GM12874 (cell line): ENCODE data around the gene UAP1L1.
A peak's percentile ranks its signal among the peaks of the same experiment; 100 is the strongest.

ENCODE experiments used
- CTCF ChIP-seq: IDR thresholded peaks from 2 replicates; pipeline ENCODE4 v1.5.1; 2011; ENCODE audit warnings: low read depth, mild to moderate bottlenecking, control low read depth, low read length, moderate library complexity; ENCODE audit not compliant: insufficient read depth

The UAP1L1 gene

GRCh38 chr9:137065336-137065967 lies 11.9 kb upstream of the UAP1L1 start:
- TF ChIP-seq CTCF: no peak

GRCh38 chr9:137066096-137066861 lies 11.0 kb upstream of the UAP1L1 start:
- TF ChIP-seq CTCF: no peak

DNA sequence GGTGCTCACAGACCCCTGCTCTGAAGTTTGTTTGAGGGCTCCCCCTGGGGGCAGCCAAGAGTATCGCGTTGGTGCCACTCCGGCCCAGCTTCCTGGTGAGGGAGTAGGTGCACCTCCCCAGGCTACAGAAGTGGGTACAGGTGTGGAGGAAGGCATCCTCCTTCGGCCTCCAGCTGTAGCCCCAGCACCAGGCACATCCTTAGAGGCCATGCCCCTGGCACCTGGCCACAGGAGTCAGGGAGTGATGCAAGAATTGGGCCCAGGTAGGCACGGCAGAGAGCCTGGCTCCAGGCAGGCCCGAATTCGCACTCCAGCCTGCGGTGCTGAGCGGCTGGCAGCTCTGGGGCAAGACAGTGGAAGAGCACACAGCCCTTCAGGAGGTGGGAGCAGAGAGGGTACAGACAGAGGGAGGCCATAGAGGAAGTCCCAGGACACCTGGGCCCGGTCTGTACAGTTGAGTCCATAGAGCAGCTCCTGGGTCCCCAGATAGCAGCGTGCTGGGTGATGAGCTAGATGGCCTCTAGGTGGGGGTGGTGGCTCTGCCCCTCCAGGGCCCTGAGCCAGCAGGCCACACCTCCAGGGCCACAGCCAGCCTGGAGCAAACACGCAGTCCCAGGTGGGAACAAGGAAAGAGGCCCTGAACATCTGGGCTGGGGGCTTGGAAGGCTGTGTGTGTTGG lies 9.3 kb upstream of the UAP1L1 start:
- TF ChIP-seq CTCF: peak; percentile 84

GRCh38 chr9:137068539-137069507 lies 8.5 kb upstream of the UAP1L1 start:
- TF ChIP-seq CTCF: no peak

- TF ChIP-seq CTCF: no peak
These were observed 7.7 kb upstream of the UAP1L1 start for GRCh38 chr9:137069508-137070091.

DNA sequence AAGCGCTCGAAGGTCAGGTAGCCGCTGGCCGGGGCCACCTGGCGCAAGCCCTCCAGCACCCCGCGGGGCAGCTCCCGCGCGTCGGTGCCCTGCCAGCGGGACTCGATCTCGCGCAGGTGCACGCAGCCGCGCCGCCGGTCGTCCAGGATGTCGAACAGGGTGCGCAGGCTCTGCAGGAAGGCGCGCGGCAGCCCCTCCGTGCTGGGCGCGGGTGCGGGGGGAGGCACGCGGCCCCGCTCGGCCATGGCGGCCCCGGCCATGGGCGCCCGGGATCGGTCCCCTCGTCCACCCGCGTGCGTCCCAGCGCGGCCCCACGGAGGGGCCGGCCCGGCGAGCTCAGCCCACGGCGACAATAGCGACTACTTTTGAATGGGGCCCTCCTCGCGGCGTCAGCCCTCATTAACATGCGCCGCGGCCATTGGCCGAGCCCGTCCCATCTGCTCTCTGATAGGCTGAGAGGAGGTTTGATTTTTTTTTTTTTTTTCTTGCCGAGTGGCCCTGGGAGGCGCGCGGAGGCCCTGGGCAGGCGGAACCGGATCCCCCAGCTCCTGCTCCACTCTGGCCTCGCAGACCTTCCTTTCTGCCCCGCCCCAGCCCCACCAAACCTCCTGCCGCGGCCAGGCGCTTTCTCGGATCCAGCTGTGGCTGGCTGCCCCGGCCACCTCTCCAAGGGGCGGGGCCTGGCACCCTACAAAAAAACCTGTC lies 7.0 kb upstream of the UAP1L1 start, which contains the start of gene SAPCD2:
Gene SAPCD2, minus strand, starts transcription at position 357 of the 705 bp plus-strand sequence. Its CDS starts 97 bp downstream, at position 260.
- TF ChIP-seq CTCF: no peak
